ENCODE data around the gene SMTN.
"Not testable (repeated sequence)": the region's sequence is repeated elsewhere in the genome, so short reads cannot be mapped to it uniquely, and the experiment has no call there.

Gene SMTN

GRCh38 chr22:31080848-31081649, at the start of gene SMTN:
Gene SMTN, plus strand, starts transcription at chr22:31081318. Its CDS starts 1,941 bp downstream, at chr22:31083259.
- DNase-seq = peak; percentile 90

GRCh38 chr22:31036671-31037550, 44.2 kb upstream of the SMTN start:
- no peak for DNase-seq

GRCh38 chr22:31038686-31039085, 42.4 kb upstream of the SMTN start:
- no peak for DNase-seq

- no peak for DNase-seq
Observed at GRCh38 chr22:31039393-31039792, 41.7 kb upstream of the SMTN start.

GRCh38 chr22:31040542-31041398, 40.3 kb upstream of the SMTN start:
- no peak for DNase-seq

- no peak for DNase-seq
Observed at GRCh38 chr22:31044262-31044861, 36.8 kb upstream of the SMTN start.

- no peak for DNase-seq
Observed at GRCh38 chr22:31045900-31046538, 35.1 kb upstream of the SMTN start.

GRCh38 chr22:31046539-31047226, 34.4 kb upstream of the SMTN start:
- DNase-seq = no peak

GRCh38 chr22:31048570-31048969, 32.5 kb upstream of the SMTN start:
- DNase-seq = no peak

- no peak for DNase-seq
Observed at GRCh38 chr22:31049815-31050420, 31.2 kb upstream of the SMTN start.

- DNase-seq = no peak
Observed at GRCh38 chr22:31055117-31055634, 25.9 kb upstream of the SMTN start.

- DNase-seq = no peak
Observed at GRCh38 chr22:31055635-31056159, 25.4 kb upstream of the SMTN start.

- DNase-seq = no peak
Observed at GRCh38 chr22:31056986-31057599, 24.0 kb upstream of the SMTN start.

- not testable (repeated sequence) for DNase-seq
Observed at GRCh38 chr22:31059663-31060062, 21.5 kb upstream of the SMTN start.

- no peak for DNase-seq
Observed at GRCh38 chr22:31062566-31063230, 18.4 kb upstream of the SMTN start.

- DNase-seq = no peak
Observed at GRCh38 chr22:31064369-31064768, 16.7 kb upstream of the SMTN start.

- no peak for DNase-seq
Observed at GRCh38 chr22:31068970-31069369, 12.1 kb upstream of the SMTN start.

GRCh38 chr22:31069691-31070314, 11.3 kb upstream of the SMTN start:
- not testable (repeated sequence) for DNase-seq

GRCh38 chr22:31073125-31073524, 8.0 kb upstream of the SMTN start:
- not testable (repeated sequence) for DNase-seq

Measured in activated naive CD4-positive, alpha-beta T cell treated with anti-CD3 and anti-CD28 coated beads, Interleukin-2, amount 50 U/mL, for 16 hours (primary cell).